RWPE2 (cell line): Measurements from ENCODE around the gene SKP2.

ENCODE experiments used
- ATAC-seq: fragments of 200-7000 bp; cut with Tn5 transposase; 3 replicates; pipeline ENCODE4 v1.9.1; 2021; ENCODE audit warnings: low read depth
- DNase-seq: peaks from one replicate; pipeline ENCODE4 v3.0.0-alpha.2; 2020; ENCODE audit warnings: low spot score
- H3K27ac ChIP-seq: fragments of 450-650 bp; 2 replicates; pipeline ENCODE4 v1.5.1; 2017; ENCODE audit warnings: mild to moderate bottlenecking; ENCODE audit not compliant: poor library complexity, severe bottlenecking
- H3K27me3 ChIP-seq: fragments of 250-450 bp; sonication (Bioruptor Pico); 2 replicates; pipeline ENCODE4 v1.5.1; 2021; ENCODE audit warnings: mild to moderate bottlenecking, moderate library complexity; ENCODE audit not compliant: insufficient read depth, poor library complexity, severe bottlenecking
- H3K36me3 ChIP-seq: fragments of 250-450 bp; sonication (Bioruptor Pico); 2 replicates; pipeline ENCODE4 v1.5.1; 2020; ENCODE audit warnings: low read depth, mild to moderate bottlenecking, moderate library complexity
- H3K4me1 ChIP-seq: fragments of 250-450 bp; sonication (Bioruptor Pico); 2 replicates; pipeline ENCODE4 v1.5.1; 2021; ENCODE audit warnings: mild to moderate bottlenecking, moderate library complexity; ENCODE audit not compliant: insufficient read depth, poor library complexity, severe bottlenecking
- H3K4me3 ChIP-seq: fragments of 250-450 bp; sonication (Bioruptor Pico); 2 replicates; pipeline ENCODE4 v1.5.1; 2021; ENCODE audit warnings: mild to moderate bottlenecking, moderate library complexity; ENCODE audit not compliant: severe bottlenecking
- H3K9me3 ChIP-seq: fragments of 250-450 bp; sonication (Bioruptor Pico); 2 replicates; pipeline ENCODE4 v1.5.1; 2021; ENCODE audit warnings: mild to moderate bottlenecking, moderate library complexity; ENCODE audit not compliant: severe bottlenecking
- CTCF ChIP-seq: fragments of 450-650 bp; IDR thresholded peaks from one replicate; pipeline ENCODE4 v1.5.1; 2017; ENCODE audit warnings: mild to moderate bottlenecking, moderate library complexity; ENCODE audit not compliant: poor library complexity, severe bottlenecking

SKP2 gene

GRCh38 chr5:36151434-36152323 is at the start of gene SKP2, which contains the start of gene LMBRD2:
TSS of gene SKP2 (plus strand) at chr5:36152111. CDS start at chr5:36152263, 152 bp downstream.
TSS of gene LMBRD2 (minus strand) at chr5:36151887. CDS start at chr5:36143349, 8,538 bp downstream.
- Histone ChIP-seq H3K27me3 (no peaks in the 10 kb centered on the region), H3K9me3 (no peaks in the 10 kb centered on the region), H3K36me3 (peaks cover 34% of the 10 kb centered on the region), H3K4me3 (peak within 1 kb of the TSS; percentile 90), H3K27ac (peak within 1 kb of the TSS; percentile 86), H3K4me1 (peaks cover 49% of the 10 kb centered on the region)
- DNase-seq (peak; percentile 99), ATAC-seq (peak; percentile 91)
- TF ChIP-seq CTCF: no peak

GRCh38 chr5:36105819-36106218 is 46.1 kb upstream of the SKP2 start:
- ATAC-seq: no peak
- H3K4me1 ChIP-seq: no peaks in the 10 kb centered on the region
- H3K9me3 ChIP-seq: no peaks in the 10 kb centered on the region
- H3K36me3 ChIP-seq: peaks cover 12% of the 10 kb centered on the region
- no peaks in the 10 kb centered on the region for H3K27me3 ChIP-seq
- no peak for DNase-seq
- no peak for TF ChIP-seq CTCF
- H3K4me3 ChIP-seq: no peak overlapping the region
- H3K27ac ChIP-seq: no peak overlapping the region

- H3K36me3 ChIP-seq: peaks cover 18% of the 10 kb centered on the region
- H3K9me3 ChIP-seq: no peaks in the 10 kb centered on the region
- no peak for DNase-seq
- no peak overlapping the region for H3K27ac ChIP-seq
- H3K4me1 ChIP-seq: no peaks in the 10 kb centered on the region
- no peaks in the 10 kb centered on the region for H3K27me3 ChIP-seq
- no peak for ATAC-seq
- no peak for TF ChIP-seq CTCF
- H3K4me3 ChIP-seq: no peak overlapping the region
Observed at GRCh38 chr5:36108758-36109460, 43.0 kb upstream of the SKP2 start.

- Histone ChIP-seq H3K27me3 (no peaks in the 10 kb centered on the region), H3K4me1 (no peaks in the 10 kb centered on the region), H3K9me3 (no peaks in the 10 kb centered on the region), H3K27ac (no peak overlapping the region), H3K4me3 (no peak overlapping the region), H3K36me3 (peaks cover 25% of the 10 kb centered on the region)
- TF ChIP-seq CTCF: no peak
- ATAC-seq (no peak), DNase-seq (no peak)
Observed at GRCh38 chr5:36111238-36111637, 40.7 kb upstream of the SKP2 start.
